K562 (cell line): Measurements from ENCODE around the gene SH3BP5L. TPM values are rescaled to one million over a fixed set of nuclear protein-coding genes. Genes with fewer than 3 reads are reported as not detected.

Experiments used
- ATAC-seq: fragments of 200-7000 bp; cut with Tn5 transposase; 3 replicates; pipeline ENCODE4 v1.9.1; 2020; ENCODE audit warnings: moderate library complexity
- BruUV-seq: library from RNA; stranded (reverse); fragments of 400-500 nt; replicated peaks from 2 replicates; lab custom pipeline; 2021; lab: Mats Ljungman, UMichigan
- CTCF ChIA-PET: fragments of 300-600 bp; formaldehyde crosslinking; extraction: SDS; loops from one replicate; lab custom pipeline; 2021; ENCODE audit warnings: low intra/inter-chr PET ratio; lab: Yijun Ruan, JAX
- POLR2A ChIA-PET: fragments of 300-600, 350-650 bp; sonication (Branson Sonifier 250); formaldehyde crosslinking; extraction: SDS; loops from one replicate; lab custom pipeline; 2021; ENCODE audit warnings: antibody characterized with exemption, inconsistent platforms; lab: Yijun Ruan, JAX
- DNase-seq, 4 experiments: peaks; one replicate each; pipeline versions ENCODE4 v3.0.0 to v3.0.0-alpha.2; 2011 to 2018; ENCODE audit warnings: low spot score in 3 of 4, mixed read lengths in 3 of 4; ENCODE audit errors: extremely low read depth in 1 of 4
- FAIRE-seq: peaks from 2 replicates; lab custom pipeline; 2011; peaks lifted over from hg19 to GRCh38; lab: Jason Lieb, UNC
- H2AFZ ChIP-seq: 2 replicates; pipeline ENCODE4 v1.6.0; 2011; ENCODE audit warnings: low read depth, low read length, control low read depth, inconsistent platforms
- H3K27ac ChIP-seq: fragments of 200-600 bp; 3 replicates; pipeline ENCODE4 v1.8.0; 2011; ENCODE audit warnings: low read depth, mild to moderate bottlenecking, control low read depth, inconsistent platforms, low read length, moderate library complexity, mixed read lengths; ENCODE audit errors: extremely low read depth
- H3K27me3 ChIP-seq, 2 experiments: fragments of 300-600 bp in 1 of 2; 2 replicates in 1 of 2; 3 replicates in 1 of 2; pipeline versions ENCODE4 v1.6.0 to v1.8.0; 2011; ENCODE audit warnings: inconsistent platforms in 2 of 2, low read length in 2 of 2, mild to moderate bottlenecking in 1 of 2, mixed read lengths in 1 of 2, moderate library complexity in 1 of 2; ENCODE audit not compliant: control insufficient read depth in 2 of 2, insufficient read depth in 2 of 2
- H3K36me3 ChIP-seq: fragments of 300-600 bp; 3 replicates; pipeline ENCODE4 v1.8.0; 2011; ENCODE audit warnings: mild to moderate bottlenecking, low read length, inconsistent platforms; ENCODE audit not compliant: control insufficient read depth, insufficient read depth
- H3K4me1 ChIP-seq, 2 experiments: fragments of 200-600 bp in 1 of 2; replicated peaks in 1 of 2; 2 replicates in 1 of 2; 3 replicates in 1 of 2; pipeline versions ENCODE4 v1.5.1 to v1.8.0; 2011; ENCODE audit warnings: inconsistent platforms in 2 of 2, low read length in 2 of 2, mild to moderate bottlenecking in 1 of 2, mixed read lengths in 1 of 2, moderate library complexity in 1 of 2; ENCODE audit not compliant: control insufficient read depth in 2 of 2, insufficient read depth in 2 of 2
- H3K4me2 ChIP-seq: 2 replicates; pipeline ENCODE4 v1.6.1; 2011; ENCODE audit warnings: low read length, control low read depth, inconsistent platforms, mixed read lengths; ENCODE audit not compliant: insufficient read depth
- H3K4me3 ChIP-seq: fragments of 200-600 bp; sonication (generic), shearing (Covaris generic); 2 replicates; pipeline ENCODE4 v1.5.1; 2016; ENCODE audit warnings: control low read depth, inconsistent platforms
- H3K79me2 ChIP-seq: fragments of 200-600 bp; 3 replicates; pipeline ENCODE4 v1.8.0; 2011; ENCODE audit warnings: low read length, inconsistent platforms; ENCODE audit not compliant: control insufficient read depth, insufficient read depth
- H3K9ac ChIP-seq, 2 experiments: 2 replicates each; pipeline versions ENCODE4 v1.6.0 to v1.6.1; 2011; ENCODE audit warnings: low read depth in 2 of 2, low read length in 2 of 2, control low read depth in 1 of 2, inconsistent platforms in 1 of 2, mild to moderate bottlenecking in 1 of 2, mixed read lengths in 1 of 2; ENCODE audit not compliant: insufficient read depth in 1 of 2
- H3K9me1 ChIP-seq: one replicate; pipeline ENCODE4 v1.6.0; 2011; ENCODE audit warnings: inconsistent platforms, mild to moderate bottlenecking, low read length, moderate library complexity; ENCODE audit not compliant: control insufficient read depth, insufficient read depth
- H3K9me3 ChIP-seq: replicated peaks from 2 replicates; pipeline ENCODE4 v1.5.1; 2011; ENCODE audit warnings: low read depth, low read length, inconsistent platforms; ENCODE audit not compliant: control insufficient read depth, insufficient read depth
- H4K20me1 ChIP-seq: replicated peaks from 2 replicates; pipeline ENCODE4 v1.6.1; 2011; ENCODE audit warnings: low read length, inconsistent platforms, mixed read lengths; ENCODE audit not compliant: control insufficient read depth, insufficient read depth
- HMGN3 ChIP-seq: IDR thresholded peaks from 2 replicates; pipeline ENCODE4 v1.6.1; 2011; ENCODE audit warnings: borderline replicate concordance, low read depth, mild to moderate bottlenecking, mixed read lengths, low read length; ENCODE audit not compliant: insufficient read length; ENCODE audit errors: extremely low read depth
- ILF3 ChIP-seq: fragments of 450-650 bp; IDR thresholded peaks from 2 replicates; pipeline ENCODE4 v1.6.1; 2018; ENCODE audit warnings: antibody characterized with exemption, mild to moderate bottlenecking, moderate library complexity, borderline replicate concordance
- KLF10 ChIP-seq: fragments of 250-450 bp; sonication (Bioruptor Pico); IDR thresholded peaks from 2 replicates; pipeline ENCODE4 v1.6.1; 2021; ENCODE audit warnings: matching md5 sums
- L3MBTL2 ChIP-seq: fragments of 450-650 bp; IDR thresholded peaks from 2 replicates; pipeline ENCODE4 v1.6.1; 2016; ENCODE audit warnings: mild to moderate bottlenecking, moderate library complexity
- NFIX ChIP-seq: fragments of 250-450 bp; sonication (Bioruptor Pico); IDR thresholded peaks from 2 replicates; pipeline ENCODE4 v1.4.0; 2020; ENCODE audit warnings: low read depth, mild to moderate bottlenecking, moderate library complexity
- PML ChIP-seq: IDR thresholded peaks from 2 replicates; pipeline ENCODE4 v1.6.1; 2012; ENCODE audit warnings: low read length, inconsistent platforms
- ZBTB5 ChIP-seq: fragments of 450-650 bp; IDR thresholded peaks from 2 replicates; pipeline ENCODE4 v1.6.1; 2017; ENCODE audit warnings: antibody characterized with exemption
- ZKSCAN1 ChIP-seq: fragments of 150-350 bp; IDR thresholded peaks from 2 replicates; pipeline ENCODE4 v1.6.1; 2016; ENCODE audit warnings: low read depth, low read length
- ZNF57 ChIP-seq: fragments of 450-650 bp; formaldehyde crosslinking; IDR thresholded peaks from 2 replicates; pipeline ENCODE4 v1.4.0; 2020; ENCODE audit warnings: mild to moderate bottlenecking, moderate library complexity
- WGBS: fragments of 100-300 bp; shearing (Covaris generic); methylation state at CpG from one replicate; pipeline ENCODE4 v1.1.6; 2016; ENCODE audit warnings: low coverage, mixed read lengths; ENCODE audit not compliant: insufficient coverage; ENCODE audit errors: missing lambda C conversion rate; 5-methylcytosine and 5-hydroxymethylcytosine counted together
- in situ Hi-C: fragments of 300-500 bp; cut with MboI; formaldehyde crosslinking; loops from 4 replicates; pipeline ENCODE4 v1.15.0; 2018; ENCODE audit warnings: inconsistent platforms, mixed read lengths
- intact Hi-C: fragments of 100-400 bp; cut with micrococcal nuclease; formaldehyde crosslinking; loops from 2 replicates; pipeline ENCODE4 v1.14.2; 2022
- polyA plus RNA-seq, 8 experiments: library from polyadenylated mRNA; depleted of rRNA in 4 of 8; stranded (reverse) in 5 of 8; unstranded in 3 of 8; fragments of >200 nt; fragmentation: Nextera tagmentation in 2 of 8; fragmentation: Illumina TruSeq in 1 of 8; extraction: Ambion mirVana in 2 of 8; extraction: Trizol in 1 of 8; gene quantifications; 2 replicates each; pipeline versions ENCODE4 v1.2.1 to v1.2.3, GENCODE V29; 2011 to 2014; ENCODE audit warnings: inconsistent platforms in 1 of 8, missing spikeins in 1 of 8
- total RNA-seq, 7 experiments: library from RNA; depleted of rRNA in 6 of 7; stranded (reverse); fragments of >200 nt in 6 of 7; fragmentation: Illumina TruSeq in 2 of 7; extraction: Trizol in 2 of 7; gene quantifications; 2 replicates each; pipeline versions ENCODE4 v1.2.1 to v1.2.3, GENCODE V29; 2011 to 2021; ENCODE audit warnings: low replicate concordance in 1 of 7
- TF ChIP-seq, protein P1 (sequence below): fragments of 200-800 bp; sonication (Bioruptor generic); IDR thresholded peaks from 2 replicates; pipeline ENCODE4 v1.6.1; 2017; ENCODE audit warnings: missing genetic modification characterization, missing compliant biosample characterization
- TF ChIP-seq, protein P2 (sequence below): fragments of 450-650 bp; IDR thresholded peaks from 2 replicates; pipeline ENCODE4 v1.6.1; 2016; ENCODE audit warnings: low read depth, mild to moderate bottlenecking, moderate library complexity
- TF ChIP-seq, protein P3 (sequence below): fragments of 450-650 bp; formaldehyde crosslinking; IDR thresholded peaks from 2 replicates; pipeline ENCODE4 v1.4.0; 2020; ENCODE audit warnings: mild to moderate bottlenecking, moderate library complexity

Gene SH3BP5L
- total and polyA plus RNA-seq, 9 of the 15 experiments (the other 6 are each of a cell fraction or from before 2014, with no cell fraction given): 1.9 to 26.5 (median 15.8) TPM

GRCh38 chr1:248787430-248787829 is 38.3 kb downstream of the SH3BP5L start:
- FAIRE-seq (no peak), DNase-seq (no peak), ATAC-seq (no peak)
- intact Hi-C loops: no loop called here
- no peak for TF ChIP-seq ILF3
- TF ChIP-seq, protein P1, sequence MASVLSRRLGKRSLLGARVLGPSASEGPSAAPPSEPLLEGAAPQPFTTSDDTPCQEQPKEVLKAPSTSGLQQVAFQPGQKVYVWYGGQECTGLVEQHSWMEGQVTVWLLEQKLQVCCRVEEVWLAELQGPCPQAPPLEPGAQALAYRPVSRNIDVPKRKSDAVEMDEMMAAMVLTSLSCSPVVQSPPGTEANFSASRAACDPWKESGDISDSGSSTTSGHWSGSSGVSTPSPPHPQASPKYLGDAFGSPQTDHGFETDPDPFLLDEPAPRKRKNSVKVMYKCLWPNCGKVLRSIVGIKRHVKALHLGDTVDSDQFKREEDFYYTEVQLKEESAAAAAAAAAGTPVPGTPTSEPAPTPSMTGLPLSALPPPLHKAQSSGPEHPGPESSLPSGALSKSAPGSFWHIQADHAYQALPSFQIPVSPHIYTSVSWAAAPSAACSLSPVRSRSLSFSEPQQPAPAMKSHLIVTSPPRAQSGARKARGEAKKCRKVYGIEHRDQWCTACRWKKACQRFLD: no peak
- no peak for TF ChIP-seq NFIX (CRISPR knock-in tag)
- TF ChIP-seq ZBTB5: no peak
- no peak for TF ChIP-seq KLF10 (CRISPR knock-in tag)
- TF ChIP-seq, protein P2, sequence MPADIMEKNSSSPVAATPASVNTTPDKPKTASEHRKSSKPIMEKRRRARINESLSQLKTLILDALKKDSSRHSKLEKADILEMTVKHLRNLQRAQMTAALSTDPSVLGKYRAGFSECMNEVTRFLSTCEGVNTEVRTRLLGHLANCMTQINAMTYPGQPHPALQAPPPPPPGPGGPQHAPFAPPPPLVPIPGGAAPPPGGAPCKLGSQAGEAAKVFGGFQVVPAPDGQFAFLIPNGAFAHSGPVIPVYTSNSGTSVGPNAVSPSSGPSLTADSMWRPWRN: no peak
- TF ChIP-seq ZKSCAN1: no peak
- no peak for TF ChIP-seq L3MBTL2
- TF ChIP-seq, protein P3, sequence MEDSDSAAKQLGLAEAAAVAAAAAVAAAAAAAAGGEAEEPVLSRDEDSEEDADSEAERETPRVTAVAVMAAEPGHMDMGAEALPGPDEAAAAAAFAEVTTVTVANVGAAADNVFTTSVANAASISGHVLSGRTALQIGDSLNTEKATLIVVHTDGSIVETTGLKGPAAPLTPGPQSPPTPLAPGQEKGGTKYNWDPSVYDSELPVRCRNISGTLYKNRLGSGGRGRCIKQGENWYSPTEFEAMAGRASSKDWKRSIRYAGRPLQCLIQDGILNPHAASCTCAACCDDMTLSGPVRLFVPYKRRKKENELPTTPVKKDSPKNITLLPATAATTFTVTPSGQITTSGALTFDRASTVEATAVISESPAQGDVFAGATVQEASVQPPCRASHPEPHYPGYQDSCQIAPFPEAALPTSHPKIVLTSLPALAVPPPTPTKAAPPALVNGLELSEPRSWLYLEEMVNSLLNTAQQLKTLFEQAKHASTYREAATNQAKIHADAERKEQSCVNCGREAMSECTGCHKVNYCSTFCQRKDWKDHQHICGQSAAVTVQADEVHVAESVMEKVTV (CRISPR knock-in tag): no peak
- no peak for TF ChIP-seq ZNF57
- no peak for TF ChIP-seq HMGN3
- TF ChIP-seq PML: no peak
- H4K20me1 ChIP-seq: no peaks in the 10 kb centered on the region
- H3K4me2 ChIP-seq: no peak overlapping the region
- H3K9ac ChIP-seq: no peak overlapping the region
- no peak overlapping the region for H2AFZ ChIP-seq
- H3K9me1 ChIP-seq: no peaks in the 10 kb centered on the region
- no peak overlapping the region for H3K4me3 ChIP-seq
- ChIA-PET POLR2A (no interaction called here), CTCF (no interaction called here)
- in situ Hi-C loops: no loop called here
- no peaks in the 10 kb centered on the region for H3K36me3 ChIP-seq
- BruUV-seq: no TSS peak
- no peaks in the 10 kb centered on the region for H3K9me3 ChIP-seq
- H3K4me1 ChIP-seq: no peaks in the 10 kb centered on the region
- H3K27me3 ChIP-seq: peaks cover 0 to 13% of the 10 kb centered on the region in 2 experiments; a peak in 4 of 5 replicates
- whole genome bisulfite sequencing: 4% methylated on average over 4 of the region's 4 CpGs
- H3K27ac ChIP-seq: no peak overlapping the region
- H3K79me2 ChIP-seq: no peaks in the 10 kb centered on the region
